ENCODE measurements around the gene IGF2BP3.
"Not testable (repeated sequence)": the region's sequence is repeated elsewhere in the genome, so short reads cannot be mapped to it uniquely, and the experiment has no call there.

Gene IGF2BP3

GRCh38 chr7:23338439-23338838 lies 131.9 kb downstream of the IGF2BP3 start:
- DNase-seq: no peak

GRCh38 chr7:23337374-23337773 lies 132.9 kb downstream of the IGF2BP3 start:
- no peak for DNase-seq

GRCh38 chr7:23336799-23337283 lies 133.4 kb downstream of the IGF2BP3 start:
- DNase-seq: no peak

GRCh38 chr7:23336086-23336485 lies 134.2 kb downstream of the IGF2BP3 start:
- DNase-seq: no peak

GRCh38 chr7:23335621-23336020 lies 134.7 kb downstream of the IGF2BP3 start:
- no peak for DNase-seq

GRCh38 chr7:23335136-23335535 lies 135.2 kb downstream of the IGF2BP3 start:
- DNase-seq: no peak

GRCh38 chr7:23334482-23335056 lies 135.7 kb downstream of the IGF2BP3 start:
- DNase-seq: peak; percentile 82 to 97

- DNase-seq: peak; percentile 25 to 76
Measured at GRCh38 chr7:23333671-23334246, 136.5 kb downstream of the IGF2BP3 start.

- DNase-seq: no peak
Measured at GRCh38 chr7:23332910-23333612, 137.2 kb downstream of the IGF2BP3 start.

- DNase-seq: no peak
Measured at GRCh38 chr7:23332193-23332592, 138.1 kb downstream of the IGF2BP3 start.

GRCh38 chr7:23331132-23331531 lies 139.2 kb downstream of the IGF2BP3 start:
- DNase-seq: no peak

GRCh38 chr7:23315366-23315765 lies 154.9 kb downstream of the IGF2BP3 start:
- no peak for DNase-seq

- DNase-seq: not testable (repeated sequence)
Measured at GRCh38 chr7:23312141-23312540, 158.2 kb downstream of the IGF2BP3 start.

GRCh38 chr7:23308754-23309153 lies 161.5 kb downstream of the IGF2BP3 start:
- no peak for DNase-seq

- DNase-seq: no peak
Measured at GRCh38 chr7:23306936-23307521, 163.3 kb downstream of the IGF2BP3 start.

GRCh38 chr7:23299770-23300300 lies 170.5 kb downstream of the IGF2BP3 start:
- DNase-seq: no peak

GRCh38 chr7:23298885-23299769 lies 171.2 kb downstream of the IGF2BP3 start, which contains the start of gene MALSU1:
Gene MALSU1 (plus strand): TSS chr7:23299339. CDS start chr7:23299353, 14 bp downstream.
- peak; percentile 97 to 99 for DNase-seq

GRCh38 chr7:23298141-23298881 lies 172.0 kb downstream of the IGF2BP3 start:
- peak; percentile 27 to 71 for DNase-seq

GRCh38 chr7:23295401-23295697 lies 174.9 kb downstream of the IGF2BP3 start:
- no peak for DNase-seq

GRCh38 chr7:23294549-23295400 lies 175.5 kb downstream of the IGF2BP3 start:
- DNase-seq: no peak
